22Rv1 (cell line): ENCODE measurements around the gene KIF26A.

Source experiments
- ZFX ChIP-seq: fragments of 450-650 bp; IDR thresholded peaks from 2 replicates; pipeline ENCODE4 v1.6.1; 2017; ENCODE audit warnings: antibody characterized with exemption, borderline replicate concordance
- TF ChIP-seq, protein P1 (sequence below): fragments of 450-650 bp; IDR thresholded peaks from 2 replicates; pipeline ENCODE4 v1.5.1; 2017; ENCODE audit warnings: mild to moderate bottlenecking

DNA sequence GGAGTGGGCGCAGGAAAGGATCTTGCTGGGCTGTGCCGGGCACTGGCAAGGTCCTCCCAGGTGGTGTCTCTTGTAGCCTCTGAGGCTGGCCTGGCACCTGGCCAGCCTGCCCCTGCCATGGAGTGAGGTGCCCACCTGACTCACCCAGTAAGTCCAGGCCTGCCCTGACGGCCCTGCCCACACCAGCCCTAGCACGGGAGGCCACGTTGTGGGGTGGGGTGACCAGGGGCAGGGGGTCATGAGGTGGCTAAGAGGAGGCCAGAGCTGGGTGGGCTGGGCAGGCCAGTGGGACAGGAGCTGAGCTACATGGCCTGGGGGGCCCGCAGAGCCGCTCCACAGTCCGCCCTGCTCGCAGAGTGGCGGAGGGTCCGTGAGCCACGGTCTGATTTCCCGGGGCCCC lies 45.4 kb downstream of the KIF26A start:
- TF ChIP-seq, protein P1, sequence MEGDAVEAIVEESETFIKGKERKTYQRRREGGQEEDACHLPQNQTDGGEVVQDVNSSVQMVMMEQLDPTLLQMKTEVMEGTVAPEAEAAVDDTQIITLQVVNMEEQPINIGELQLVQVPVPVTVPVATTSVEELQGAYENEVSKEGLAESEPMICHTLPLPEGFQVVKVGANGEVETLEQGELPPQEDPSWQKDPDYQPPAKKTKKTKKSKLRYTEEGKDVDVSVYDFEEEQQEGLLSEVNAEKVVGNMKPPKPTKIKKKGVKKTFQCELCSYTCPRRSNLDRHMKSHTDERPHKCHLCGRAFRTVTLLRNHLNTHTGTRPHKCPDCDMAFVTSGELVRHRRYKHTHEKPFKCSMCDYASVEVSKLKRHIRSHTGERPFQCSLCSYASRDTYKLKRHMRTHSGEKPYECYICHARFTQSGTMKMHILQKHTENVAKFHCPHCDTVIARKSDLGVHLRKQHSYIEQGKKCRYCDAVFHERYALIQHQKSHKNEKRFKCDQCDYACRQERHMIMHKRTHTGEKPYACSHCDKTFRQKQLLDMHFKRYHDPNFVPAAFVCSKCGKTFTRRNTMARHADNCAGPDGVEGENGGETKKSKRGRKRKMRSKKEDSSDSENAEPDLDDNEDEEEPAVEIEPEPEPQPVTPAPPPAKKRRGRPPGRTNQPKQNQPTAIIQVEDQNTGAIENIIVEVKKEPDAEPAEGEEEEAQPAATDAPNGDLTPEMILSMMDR, result no peak
- no peak for TF ChIP-seq ZFX
